Memory B cell (primary cell): Measurements from ENCODE around the gene EIF4ENIF1.
A peak's percentile ranks its signal among the peaks of the same experiment; 100 is the strongest.
"Not testable (repeated sequence)": the region's sequence is repeated elsewhere in the genome, so short reads cannot be mapped to it uniquely, and the experiment has no call there.

Source experiments
- ATAC-seq: fragments of 150-1000 bp; cut with Tn5 transposase; 2 replicates; pipeline ENCODE4 v1.10.0; 2021; ENCODE audit warnings: low read depth, mild to moderate bottlenecking, moderate library complexity
- DNase-seq, 2 donors: peaks; one replicate each; pipeline ENCODE4 v3.0.0; 2022; ENCODE audit warnings: low spot score in 2 of 2
- H3K27ac Mint-ChIP-seq: one replicate; pipeline ENCODE4 v1.8.0; 2022; ENCODE audit warnings: mild to moderate bottlenecking, moderate library complexity, mixed read lengths
- H3K27me3 Mint-ChIP-seq: one replicate; pipeline ENCODE4 v1.8.0; 2022; ENCODE audit warnings: mixed read lengths
- H3K36me3 Mint-ChIP-seq: one replicate; pipeline ENCODE4 v1.8.0; 2022; ENCODE audit warnings: mild to moderate bottlenecking, mixed read lengths
- H3K4me1 Mint-ChIP-seq: one replicate; pipeline ENCODE4 v1.8.0; 2022; ENCODE audit warnings: mixed read lengths
- H3K4me3 Mint-ChIP-seq: one replicate; pipeline ENCODE4 v1.8.0; 2022; ENCODE audit warnings: mild to moderate bottlenecking, moderate library complexity, mixed read lengths
- H3K9me3 Mint-ChIP-seq: one replicate; pipeline ENCODE4 v1.8.0; 2022; ENCODE audit warnings: mixed read lengths

Gene EIF4ENIF1

GRCh38 chr22:31486369-31486768, 3.3 kb downstream of the EIF4ENIF1 start:
- DNase-seq, H3K27ac Mint-ChIP-seq, H3K27me3 Mint-ChIP-seq, H3K36me3 Mint-ChIP-seq, H3K4me3 Mint-ChIP-seq, ATAC-seq, H3K9me3 Mint-ChIP-seq: not testable (repeated sequence)
- peaks cover 13% of the 10 kb centered on the region for H3K4me1 Mint-ChIP-seq

GRCh38 chr22:31482470-31482869, 7.2 kb downstream of the EIF4ENIF1 start:
- not testable (repeated sequence) for H3K4me1 Mint-ChIP-seq, DNase-seq, ATAC-seq, H3K4me3 Mint-ChIP-seq, H3K9me3 Mint-ChIP-seq, H3K27me3 Mint-ChIP-seq, H3K27ac Mint-ChIP-seq
- H3K36me3 Mint-ChIP-seq: peaks cover 11% of the 10 kb centered on the region

GRCh38 chr22:31481129-31481528, 8.5 kb downstream of the EIF4ENIF1 start:
- no peaks in the 10 kb centered on the region for H3K27me3 Mint-ChIP-seq
- H3K9me3 Mint-ChIP-seq: no peaks in the 10 kb centered on the region
- no peak for ATAC-seq
- H3K4me3 Mint-ChIP-seq: no peak overlapping the region
- peaks cover 11% of the 10 kb centered on the region for H3K36me3 Mint-ChIP-seq
- no peak overlapping the region for H3K27ac Mint-ChIP-seq
- H3K4me1 Mint-ChIP-seq: peaks cover 6% of the 10 kb centered on the region
- no peak for DNase-seq

GRCh38 chr22:31477329-31477728, 12.3 kb downstream of the EIF4ENIF1 start:
- Mint-ChIP-seq H3K9me3 (no peaks in the 10 kb centered on the region), H3K27me3 (no peaks in the 10 kb centered on the region), H3K36me3 (peaks cover 8% of the 10 kb centered on the region), H3K4me1 (peaks cover 8% of the 10 kb centered on the region), H3K4me3 (peak overlapping the region; percentile 43), H3K27ac (peak overlapping the region; percentile 91)
- DNase-seq (peak in 1 of 2 donors; percentile 33), ATAC-seq (peak; percentile 98)

GRCh38 chr22:31475800-31476199, 13.8 kb downstream of the EIF4ENIF1 start:
- Mint-ChIP-seq H3K27ac (peak overlapping the region; percentile 50), H3K9me3 (no peaks in the 10 kb centered on the region), H3K36me3 (peaks cover 4% of the 10 kb centered on the region), H3K4me3 (no peak overlapping the region), H3K27me3 (no peaks in the 10 kb centered on the region), H3K4me1 (peaks cover 8% of the 10 kb centered on the region)
- ATAC-seq (no peak), DNase-seq (no peak)

- DNase-seq (no peak), ATAC-seq (no peak)
- no peaks in the 10 kb centered on the region for H3K9me3 Mint-ChIP-seq
- H3K27ac Mint-ChIP-seq: no peak overlapping the region
- peaks cover 4% of the 10 kb centered on the region for H3K36me3 Mint-ChIP-seq
- H3K4me1 Mint-ChIP-seq: peaks cover 8% of the 10 kb centered on the region
- no peaks in the 10 kb centered on the region for H3K27me3 Mint-ChIP-seq
- no peak overlapping the region for H3K4me3 Mint-ChIP-seq
Measured at GRCh38 chr22:31474743-31475142, 14.9 kb downstream of the EIF4ENIF1 start.

GRCh38 chr22:31465307-31465706, 24.3 kb downstream of the EIF4ENIF1 start:
- H3K4me1 Mint-ChIP-seq: peaks cover 2% of the 10 kb centered on the region
- no peaks in the 10 kb centered on the region for H3K9me3 Mint-ChIP-seq
- ATAC-seq (no peak), DNase-seq (no peak)
- H3K36me3 Mint-ChIP-seq: peaks cover 33% of the 10 kb centered on the region
- no peak overlapping the region for H3K27ac Mint-ChIP-seq
- no peak overlapping the region for H3K4me3 Mint-ChIP-seq
- H3K27me3 Mint-ChIP-seq: no peaks in the 10 kb centered on the region

GRCh38 chr22:31461699-31462098, 27.9 kb downstream of the EIF4ENIF1 start:
- no peaks in the 10 kb centered on the region for H3K9me3 Mint-ChIP-seq
- peaks cover 2% of the 10 kb centered on the region for H3K4me1 Mint-ChIP-seq
- DNase-seq: no peak
- H3K36me3 Mint-ChIP-seq: peaks cover 33% of the 10 kb centered on the region
- no peak for ATAC-seq
- H3K27me3 Mint-ChIP-seq: no peaks in the 10 kb centered on the region
- no peak overlapping the region for H3K27ac Mint-ChIP-seq
- no peak overlapping the region for H3K4me3 Mint-ChIP-seq

- Mint-ChIP-seq H3K27ac (peak overlapping the region; percentile 65), H3K4me1 (peaks cover 15% of the 10 kb centered on the region), H3K27me3 (no peaks in the 10 kb centered on the region), H3K4me3 (no peak overlapping the region), H3K36me3 (peaks cover 3% of the 10 kb centered on the region), H3K9me3 (no peaks in the 10 kb centered on the region)
- DNase-seq: peak in 1 of 2 donors; percentile 26
- peak; percentile 76 for ATAC-seq
Measured at GRCh38 chr22:31451709-31452571, 37.7 kb downstream of the EIF4ENIF1 start.

- peaks cover 15% of the 10 kb centered on the region for H3K4me1 Mint-ChIP-seq
- H3K4me3 Mint-ChIP-seq: no peak overlapping the region
- ATAC-seq (peak; percentile 69), DNase-seq (no peak)
- peaks cover 6% of the 10 kb centered on the region for H3K36me3 Mint-ChIP-seq
- H3K27me3 Mint-ChIP-seq: no peaks in the 10 kb centered on the region
- no peaks in the 10 kb centered on the region for H3K9me3 Mint-ChIP-seq
- peak overlapping the region; percentile 55 for H3K27ac Mint-ChIP-seq
Measured at GRCh38 chr22:31449506-31449905, 40.1 kb downstream of the EIF4ENIF1 start.

- Mint-ChIP-seq H3K9me3 (no peaks in the 10 kb centered on the region), H3K27ac (no peak overlapping the region), H3K4me1 (peaks cover 15% of the 10 kb centered on the region), H3K36me3 (peaks cover 6% of the 10 kb centered on the region), H3K27me3 (no peaks in the 10 kb centered on the region), H3K4me3 (no peak overlapping the region)
- no peak for DNase-seq
- ATAC-seq: no peak
Measured at GRCh38 chr22:31448382-31448781, 41.3 kb downstream of the EIF4ENIF1 start.

- ATAC-seq: no peak
- Mint-ChIP-seq H3K4me3 (no peak overlapping the region), H3K9me3 (no peaks in the 10 kb centered on the region), H3K4me1 (peaks cover 15% of the 10 kb centered on the region), H3K27me3 (no peaks in the 10 kb centered on the region), H3K27ac (no peak overlapping the region), H3K36me3 (peaks cover 13% of the 10 kb centered on the region)
- DNase-seq: no peak
Measured at GRCh38 chr22:31447337-31447736, 42.3 kb downstream of the EIF4ENIF1 start.

GRCh38 chr22:31446767-31447166, 42.9 kb downstream of the EIF4ENIF1 start:
- H3K27me3 Mint-ChIP-seq: no peaks in the 10 kb centered on the region
- no peak overlapping the region for H3K4me3 Mint-ChIP-seq
- no peaks in the 10 kb centered on the region for H3K9me3 Mint-ChIP-seq
- DNase-seq: no peak
- no peak for ATAC-seq
- peaks cover 18% of the 10 kb centered on the region for H3K36me3 Mint-ChIP-seq
- no peak overlapping the region for H3K27ac Mint-ChIP-seq
- peaks cover 12% of the 10 kb centered on the region for H3K4me1 Mint-ChIP-seq

- DNase-seq: no peak
- no peaks in the 10 kb centered on the region for H3K9me3 Mint-ChIP-seq
- no peak overlapping the region for H3K4me3 Mint-ChIP-seq
- H3K27me3 Mint-ChIP-seq: no peaks in the 10 kb centered on the region
- peaks cover 22% of the 10 kb centered on the region for H3K36me3 Mint-ChIP-seq
- H3K4me1 Mint-ChIP-seq: peaks cover 10% of the 10 kb centered on the region
- ATAC-seq: no peak
- H3K27ac Mint-ChIP-seq: no peak overlapping the region
Measured at GRCh38 chr22:31446208-31446607, 43.4 kb downstream of the EIF4ENIF1 start.

GRCh38 chr22:31445642-31446041, 44.0 kb downstream of the EIF4ENIF1 start:
- ATAC-seq (no peak), DNase-seq (no peak)
- peaks cover 22% of the 10 kb centered on the region for H3K36me3 Mint-ChIP-seq
- H3K4me3 Mint-ChIP-seq: no peak overlapping the region
- H3K27ac Mint-ChIP-seq: peak overlapping the region; percentile 42
- H3K27me3 Mint-ChIP-seq: no peaks in the 10 kb centered on the region
- peaks cover 10% of the 10 kb centered on the region for H3K4me1 Mint-ChIP-seq
- no peaks in the 10 kb centered on the region for H3K9me3 Mint-ChIP-seq
